NCI-H2196 treated with DMSO at 0.1 percent for 48 hours (cell line): ENCODE results near the gene MEAK7.

Experiments
- DNase-seq: peaks from one replicate; lab custom pipeline; 2025; ENCODE audit not compliant: unreplicated experiment; lab: John Stamatoyannopoulos, UW

Gene MEAK7

DNA sequence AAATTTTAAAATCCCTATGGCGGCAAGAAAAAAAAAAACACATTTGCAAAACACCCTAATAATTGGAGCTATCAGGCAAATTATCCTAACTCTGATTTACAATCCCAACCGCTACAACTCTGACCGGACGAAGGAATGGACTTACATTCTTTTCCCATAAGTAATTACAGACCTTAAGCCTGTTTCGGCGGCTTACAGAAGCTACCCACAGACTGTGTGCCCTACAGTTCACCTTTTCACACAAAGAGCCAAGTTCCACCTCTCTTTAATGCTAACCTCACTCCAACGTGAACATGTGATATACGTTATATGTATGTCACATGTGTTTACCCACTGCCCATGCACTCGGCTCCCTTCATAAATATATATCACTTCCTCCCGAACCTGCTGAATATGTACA, 8.7 kb upstream of the MEAK7 start:
- DNase-seq, result no peak

DNA sequence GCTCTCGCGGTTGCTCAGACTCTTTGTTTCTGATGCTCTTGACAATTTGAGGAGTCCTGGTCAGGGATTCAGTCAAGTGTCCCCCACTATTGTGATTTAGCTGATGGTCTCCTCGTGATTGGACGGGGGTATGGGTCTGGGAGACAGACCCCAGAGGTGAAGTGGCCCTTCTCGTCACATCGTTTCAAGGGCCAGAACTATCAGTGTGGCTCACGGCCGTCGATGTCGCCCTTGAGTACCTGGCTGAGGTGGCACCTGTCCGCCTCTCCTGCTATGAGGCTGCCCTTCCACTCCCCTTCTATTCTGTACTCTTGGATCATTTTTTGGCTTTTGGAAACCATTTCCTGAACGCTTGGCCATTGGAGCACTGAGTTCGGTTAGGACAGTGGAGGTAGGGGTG, 7.4 kb upstream of the MEAK7 start:
- no peak for DNase-seq

DNA sequence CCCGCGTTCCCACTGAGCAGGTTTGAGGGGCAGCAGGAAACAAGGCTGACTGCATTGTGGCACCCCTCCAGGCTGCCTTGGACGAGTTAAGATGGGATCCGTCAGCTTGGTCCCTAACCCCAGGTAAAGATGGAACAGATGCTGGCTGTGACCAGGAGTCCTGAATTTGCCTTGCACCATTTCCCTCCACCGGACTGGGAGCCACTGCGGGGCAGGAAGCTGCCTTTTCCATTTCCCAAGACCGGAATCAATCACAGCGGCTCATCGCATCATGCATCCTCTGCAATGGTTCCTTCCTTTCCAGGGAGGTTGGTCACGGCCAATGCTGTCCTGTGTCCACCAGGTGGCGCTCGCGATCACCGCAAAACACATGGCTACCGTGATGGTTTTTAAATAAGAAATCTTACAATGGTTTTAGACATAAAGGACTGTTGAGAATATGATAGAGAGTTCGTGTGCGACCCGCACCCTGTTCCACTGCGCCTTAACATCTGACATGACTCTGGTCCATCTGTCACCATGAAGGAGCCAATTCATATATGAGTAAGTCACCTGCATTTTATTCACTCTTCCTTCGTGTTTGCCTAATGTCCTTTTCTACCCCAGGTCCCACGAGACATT, 6.8 kb upstream of the MEAK7 start:
- peak; percentile 9 for DNase-seq

DNA sequence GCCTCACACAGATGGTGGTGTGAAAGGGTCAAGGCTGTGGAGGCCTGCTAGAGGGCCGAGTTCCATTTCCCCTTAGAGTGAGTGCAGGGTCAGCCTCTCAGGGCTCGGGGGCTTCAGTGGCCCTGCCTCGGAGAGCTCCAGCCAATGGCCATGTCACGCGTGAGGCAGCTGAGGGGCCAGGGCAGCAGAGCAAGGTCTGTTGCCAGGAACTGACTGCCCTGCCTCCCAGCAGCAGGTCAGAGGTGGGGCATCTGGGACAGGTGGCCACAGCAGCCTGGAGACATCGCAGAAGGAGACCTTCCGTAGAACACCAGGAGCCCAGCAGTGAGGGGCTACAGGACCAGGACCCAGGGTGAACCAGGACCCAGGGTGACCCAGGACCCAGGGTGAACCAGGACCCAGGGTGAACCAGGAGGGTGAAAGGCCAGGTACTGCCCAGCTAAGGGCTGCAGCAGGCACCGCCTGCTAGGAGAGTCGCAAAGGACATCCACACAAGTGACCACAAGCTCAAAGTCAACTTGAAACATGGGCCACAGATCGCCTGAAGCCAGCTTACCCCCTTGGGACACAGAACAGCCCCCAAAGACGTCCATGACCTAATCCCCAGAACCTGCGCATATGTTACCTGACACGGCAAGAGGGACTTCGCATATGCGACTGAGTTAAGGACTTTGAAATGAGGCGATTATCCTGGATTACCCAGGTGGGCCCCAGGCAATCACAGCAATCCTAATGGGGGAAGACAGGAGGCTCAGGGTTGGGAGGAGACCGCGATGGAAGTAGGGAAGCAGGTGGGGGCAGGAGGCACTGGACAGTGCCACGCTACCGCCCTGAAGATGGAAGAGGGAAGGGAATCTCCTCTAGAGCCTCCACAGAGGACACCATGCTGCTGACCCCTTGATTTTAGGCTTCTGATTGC, 4.8 kb upstream of the MEAK7 start:
- DNase-seq, result no peak

DNA sequence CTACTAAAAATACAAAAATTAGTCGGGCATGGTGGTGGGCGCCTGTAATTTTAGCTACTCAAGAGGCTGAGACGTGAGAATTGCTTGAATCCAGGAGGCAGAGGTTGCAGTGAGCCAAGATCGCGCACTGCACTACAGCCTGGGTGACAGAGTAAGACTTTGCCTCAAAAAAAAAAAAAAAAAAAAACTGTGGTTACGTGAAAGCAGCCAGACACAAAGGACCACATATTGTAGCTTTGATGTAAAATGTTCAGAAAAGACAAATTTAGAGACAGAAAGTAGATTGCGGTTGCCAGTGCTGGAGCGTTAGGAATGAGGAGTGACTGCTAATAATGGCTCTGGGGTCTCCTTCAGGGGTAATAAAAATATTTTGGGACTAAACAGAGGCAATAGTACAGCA, 4.0 kb upstream of the MEAK7 start:
- no peak for DNase-seq

DNA sequence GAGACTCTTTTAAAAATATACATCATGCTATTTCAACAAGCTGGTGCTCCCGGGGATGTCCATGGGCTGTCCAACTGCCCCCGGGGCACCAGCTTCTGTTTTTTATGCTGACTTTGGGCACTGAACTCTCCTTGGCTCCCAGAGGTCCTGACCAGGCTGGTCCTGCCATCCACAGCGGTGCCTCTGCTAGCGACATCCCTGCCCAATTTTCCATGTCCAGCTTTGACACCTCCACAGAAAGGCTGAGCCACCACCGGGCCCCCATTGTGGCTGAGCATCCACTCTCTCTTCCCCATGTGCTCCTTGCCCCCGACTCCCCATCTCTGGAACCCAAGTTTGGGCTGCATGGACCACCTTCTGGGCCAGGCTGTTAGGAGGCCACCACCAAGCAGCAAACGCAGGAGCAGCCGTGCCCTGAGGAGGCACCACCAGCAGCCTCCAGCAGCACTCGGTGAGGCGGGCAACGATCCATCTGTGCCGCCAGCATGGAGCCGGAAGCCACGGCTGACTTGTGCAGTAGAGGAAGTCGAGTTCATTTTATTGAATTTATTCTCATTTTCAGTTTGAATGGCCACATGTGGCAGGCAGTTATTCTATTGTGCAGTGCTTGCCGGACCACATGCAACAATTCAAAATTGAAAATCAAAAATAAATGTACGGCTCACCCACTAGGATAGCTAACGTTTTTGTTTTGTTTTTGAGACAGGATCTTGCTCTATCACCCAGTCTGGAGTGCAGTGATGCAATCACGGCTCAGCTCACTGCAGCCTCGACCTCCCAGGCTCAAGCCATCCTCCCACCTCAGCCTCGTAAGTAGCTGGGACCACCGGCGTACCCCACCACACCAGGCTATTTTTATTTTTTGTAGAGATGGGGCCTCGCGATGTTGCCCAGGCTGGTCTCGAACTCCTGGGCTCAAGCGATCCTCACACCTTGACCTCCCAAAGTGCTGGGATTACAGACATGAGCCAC, 2.8 kb upstream of the MEAK7 start:
- no peak for DNase-seq

DNA sequence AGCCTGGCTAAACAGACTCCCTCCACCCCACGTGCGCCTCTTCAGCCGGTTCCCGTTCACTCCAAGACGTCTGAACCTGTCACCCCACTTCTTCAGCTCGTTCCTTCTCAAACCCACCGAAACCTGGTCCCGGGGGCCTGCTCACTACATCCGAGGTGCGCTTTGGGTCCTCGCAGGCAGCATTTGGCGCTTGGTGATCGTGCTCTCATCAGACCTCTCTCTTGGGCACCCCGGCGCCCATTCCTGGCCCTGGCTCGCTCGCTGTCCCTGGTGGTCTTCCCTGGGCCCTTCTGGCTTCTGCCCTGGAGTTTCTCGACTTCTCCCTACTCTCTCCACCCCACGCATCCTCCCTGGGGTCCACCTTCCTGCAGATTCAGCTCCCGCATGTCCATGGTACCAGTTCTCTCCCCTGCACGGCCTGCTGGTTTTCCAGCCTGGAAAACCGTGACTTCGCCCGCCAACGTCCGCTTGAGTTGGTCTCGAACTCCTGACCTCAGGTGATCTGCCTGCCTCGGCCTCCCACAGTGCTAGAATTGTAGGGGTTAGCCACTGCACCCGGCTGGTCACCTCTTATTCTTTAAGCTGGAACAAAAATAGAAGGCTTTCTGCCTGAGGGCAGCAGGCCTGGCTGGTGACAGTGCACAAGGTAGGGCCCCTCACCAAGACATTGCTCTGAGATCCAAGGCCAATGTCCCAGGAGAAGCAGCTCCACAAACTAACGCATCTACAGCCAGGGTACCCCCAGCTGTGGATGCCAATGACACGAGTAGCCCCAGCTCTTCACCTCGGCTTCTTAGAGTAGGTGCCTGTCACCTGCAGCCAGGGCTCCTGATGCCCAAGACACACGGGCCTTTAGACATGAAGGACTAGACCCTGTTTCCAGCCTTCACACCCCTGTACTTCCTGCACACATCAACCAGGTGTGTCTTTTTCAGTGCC, 1.1 kb upstream of the MEAK7 start:
- no peak for DNase-seq

DNA sequence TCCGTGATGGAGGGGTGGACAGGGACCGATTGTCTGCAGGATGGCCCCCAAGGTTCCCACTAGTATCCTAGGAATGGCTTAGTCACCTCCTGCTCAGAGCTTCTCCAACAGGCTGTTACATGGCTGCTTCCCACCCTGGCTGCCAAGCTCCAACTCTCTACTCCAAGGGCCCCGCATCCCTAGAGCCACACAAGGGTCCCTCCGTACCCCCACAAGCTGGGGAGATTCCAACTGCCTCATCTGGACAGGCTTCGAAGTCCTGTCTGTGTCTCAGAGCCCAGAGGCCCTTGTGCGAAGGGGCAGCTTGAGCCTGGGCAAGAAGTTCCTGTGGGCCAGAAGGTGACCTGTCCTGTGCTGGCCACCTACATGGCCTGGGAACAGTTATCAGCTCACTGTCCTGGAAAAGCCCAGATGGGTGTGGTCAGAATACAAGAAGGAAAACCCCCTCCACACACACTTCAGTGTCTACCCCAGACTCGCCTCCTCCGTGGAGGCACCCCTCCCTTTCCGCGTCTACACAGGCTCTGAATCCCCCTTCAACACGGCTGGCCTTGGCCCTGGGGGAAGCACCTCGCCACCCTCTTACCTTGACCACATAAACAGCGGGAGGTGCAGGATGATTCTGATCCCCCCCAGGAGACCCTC, 586 bp downstream of the MEAK7 start:
- no peak for DNase-seq

DNA sequence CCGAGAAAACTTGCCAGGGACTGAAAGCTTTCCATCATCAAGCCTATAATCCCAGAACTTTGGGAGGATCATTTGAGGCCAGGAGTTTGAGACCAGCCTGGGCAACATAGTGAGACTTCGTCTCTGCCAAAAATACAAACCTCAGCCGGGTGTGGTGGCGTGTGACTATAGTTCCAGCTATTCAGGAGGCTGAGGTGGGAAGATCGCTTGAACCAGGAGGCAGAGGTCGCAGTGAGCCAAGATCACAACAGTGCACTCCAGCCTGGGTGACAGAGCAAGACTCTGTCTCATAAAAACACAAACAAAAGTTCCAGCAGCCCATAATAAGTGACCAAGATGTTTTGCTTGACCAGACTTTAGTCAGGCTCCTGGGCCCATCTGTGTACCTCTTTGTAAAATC, 1.9 kb downstream of the MEAK7 start:
- no peak for DNase-seq

DNA sequence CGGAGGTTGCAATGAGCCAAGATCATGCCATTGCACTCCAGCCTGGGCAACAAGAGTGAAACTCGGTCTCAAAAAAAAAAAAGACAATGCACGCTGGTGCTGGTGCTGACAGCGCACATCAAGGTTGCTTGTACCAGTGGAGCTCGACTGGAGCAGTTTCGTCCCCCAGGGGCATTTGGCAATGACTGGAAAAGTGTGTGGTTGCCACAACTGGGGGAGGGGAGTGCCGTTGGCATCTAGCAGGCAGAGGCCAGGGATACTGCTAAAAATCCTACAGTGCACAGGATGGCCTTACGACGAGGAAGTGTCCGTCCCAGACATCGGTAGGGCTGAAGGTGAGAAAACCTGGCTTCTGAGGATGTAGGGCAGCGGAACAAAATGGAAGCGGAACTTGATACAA, 2.4 kb downstream of the MEAK7 start:
- DNase-seq, result no peak

DNA sequence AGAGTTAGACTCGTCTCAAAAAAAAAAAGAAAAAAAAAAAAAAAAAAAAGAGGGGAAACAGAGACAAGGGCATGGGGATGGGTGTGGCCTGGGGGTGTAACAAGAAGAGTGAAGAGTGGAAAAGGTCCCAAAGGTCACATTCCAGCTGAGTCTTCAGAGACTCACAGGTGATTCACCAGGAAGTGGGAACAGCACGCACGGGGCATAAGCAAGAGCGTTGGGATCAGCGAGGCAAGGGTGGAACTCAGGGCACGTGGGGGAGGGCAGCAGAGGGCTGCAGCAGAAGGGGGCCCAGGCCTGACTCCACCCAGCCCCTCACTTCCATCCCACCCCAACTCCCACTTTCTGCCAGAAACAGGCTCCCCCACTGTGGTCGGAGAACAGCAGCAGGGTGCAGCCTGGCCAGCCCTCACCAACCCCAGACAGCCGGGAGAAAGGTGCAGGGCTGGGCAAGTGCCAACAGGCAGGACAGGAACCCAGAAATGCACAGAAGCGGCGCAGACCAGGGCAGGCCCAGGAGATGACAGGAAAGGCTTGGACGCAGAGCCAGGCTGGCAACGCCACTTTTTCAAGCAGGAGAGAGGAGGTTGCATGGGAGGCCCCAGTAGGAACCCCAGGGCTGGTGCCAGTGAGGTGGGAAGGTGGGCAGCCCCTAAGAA, 3.3 kb downstream of the MEAK7 start:
- no peak for DNase-seq

DNA sequence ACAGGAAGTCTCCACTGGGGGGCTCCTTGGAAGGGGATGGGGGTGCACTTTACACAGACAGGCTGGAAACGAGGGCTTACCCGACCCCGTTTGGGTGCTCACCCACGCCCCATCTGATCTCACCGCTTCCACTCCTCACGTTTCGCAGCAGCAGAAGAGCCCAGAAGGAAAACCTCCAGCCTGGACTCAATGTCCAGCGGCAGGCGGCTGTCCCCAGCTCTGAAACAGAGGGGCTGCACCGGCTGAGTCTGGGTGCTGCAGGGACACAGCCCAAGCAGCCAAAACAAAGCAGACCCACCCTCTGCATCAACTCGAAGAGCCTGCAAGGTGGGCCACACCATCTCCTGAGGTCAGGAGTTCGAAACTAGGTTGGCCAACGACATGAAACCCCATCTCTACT, 3.9 kb downstream of the MEAK7 start:
- DNase-seq, result no peak

DNA sequence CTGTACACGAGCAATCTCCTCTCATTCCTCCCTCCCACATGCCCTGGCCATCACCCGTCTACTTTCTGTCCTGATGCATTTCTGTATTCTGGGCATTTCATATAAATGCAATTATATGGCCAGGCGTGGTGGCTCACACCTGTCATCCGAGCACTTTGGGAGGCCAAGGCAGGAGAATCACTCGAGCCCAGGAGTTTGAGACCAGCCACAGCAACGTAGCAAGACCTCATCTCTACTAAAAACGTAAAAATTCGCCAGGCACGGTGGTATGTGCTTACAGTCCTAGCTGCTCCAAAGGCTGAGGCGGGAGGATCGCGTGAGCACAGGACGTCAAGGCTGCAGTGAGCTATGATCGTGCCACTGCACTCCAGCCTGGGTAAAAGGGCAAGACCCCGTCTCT, 4.8 kb downstream of the MEAK7 start:
- DNase-seq, result no peak

DNA sequence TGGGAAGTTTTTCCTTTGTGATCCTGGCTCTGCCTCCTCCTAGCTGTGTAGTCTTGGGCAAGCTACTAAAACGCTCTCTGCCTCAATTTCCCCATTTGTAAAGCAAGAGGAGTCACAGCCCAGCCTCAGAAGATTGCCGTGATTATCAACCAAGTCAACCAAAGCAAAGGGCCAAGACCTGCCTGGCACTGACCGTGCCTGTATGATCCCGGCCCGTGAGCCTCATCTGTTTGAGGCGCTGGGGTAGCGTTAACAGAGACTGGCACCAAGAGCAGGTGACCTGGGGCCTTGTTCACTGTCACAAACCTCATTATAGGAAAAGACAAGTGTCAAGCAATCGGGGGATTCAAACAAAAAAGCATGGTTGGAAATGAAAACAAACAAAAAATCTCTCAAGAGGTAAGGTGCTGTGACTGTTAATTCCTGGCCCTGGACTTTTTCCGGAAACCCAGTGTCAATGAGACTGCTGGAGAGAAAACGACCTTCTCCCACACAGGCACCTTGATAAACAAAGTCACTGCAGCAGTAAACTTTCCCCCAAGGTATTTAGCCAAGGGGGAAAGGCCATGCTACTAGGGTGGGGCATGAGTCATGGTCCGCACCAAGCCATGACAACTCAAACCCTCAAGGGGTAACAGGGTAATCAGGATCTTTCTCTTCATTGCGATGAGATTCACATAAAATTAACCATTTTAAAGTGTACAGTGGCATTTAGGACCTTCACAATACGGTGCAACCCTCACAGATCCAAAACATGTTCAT, 5.4 kb downstream of the MEAK7 start:
- DNase-seq, result no peak

DNA sequence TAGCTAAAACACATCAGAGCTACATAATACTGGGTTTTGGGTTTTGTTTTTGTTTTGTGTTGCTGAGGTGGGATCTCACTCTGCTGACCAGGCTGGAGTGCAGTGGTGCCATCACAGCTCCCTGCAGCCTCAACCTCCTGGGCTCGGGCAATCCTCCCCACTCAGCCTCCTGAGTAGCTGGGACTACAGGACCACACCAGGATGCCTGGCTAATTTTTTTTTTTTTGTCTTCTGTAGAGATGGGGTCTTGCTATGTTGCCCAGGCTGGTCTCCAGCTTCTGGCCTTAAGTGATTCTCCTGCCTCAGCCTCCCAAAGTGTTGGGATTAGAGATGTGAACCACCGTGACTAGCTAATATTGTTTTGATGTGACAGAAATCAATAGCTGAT, 6.2 kb downstream of the MEAK7 start:
- no peak for DNase-seq

DNA sequence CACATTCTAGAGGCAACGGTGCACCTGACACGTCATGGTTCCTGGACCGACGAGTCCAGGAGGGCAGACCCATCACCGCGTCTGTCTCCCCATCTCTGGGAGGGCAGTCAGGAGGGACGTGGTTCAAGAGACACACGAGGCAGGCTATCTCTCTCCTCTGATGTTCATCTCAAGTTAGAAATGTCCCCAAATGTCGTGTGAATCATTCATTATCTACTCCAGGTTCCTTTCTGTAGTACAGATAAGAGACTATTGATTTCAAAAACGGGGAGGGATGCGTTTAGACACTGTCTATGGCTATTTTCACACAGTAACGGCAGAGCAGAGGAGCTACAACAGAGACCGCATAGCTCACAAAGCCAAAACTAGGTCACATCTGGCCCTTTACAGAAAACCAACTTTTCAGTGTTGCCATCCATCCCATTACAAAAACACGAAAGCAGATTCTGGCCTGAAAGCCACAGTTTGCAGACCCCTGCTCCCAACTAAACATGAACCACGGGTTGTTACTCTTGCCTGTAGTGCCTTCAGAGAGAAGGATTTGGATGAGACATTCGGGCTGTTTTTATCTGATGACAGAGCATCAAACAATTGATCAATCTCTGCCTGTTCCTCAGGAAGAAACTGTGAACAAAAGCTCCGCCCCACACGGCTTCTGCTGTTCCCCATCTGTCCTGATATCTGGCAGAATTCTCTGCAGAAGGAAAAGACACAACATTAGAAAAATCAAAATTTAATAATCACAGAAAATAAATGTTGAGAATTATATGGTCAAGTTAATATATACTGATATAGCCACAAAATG, 6.8 kb downstream of the MEAK7 start:
- DNase-seq, result no peak

DNA sequence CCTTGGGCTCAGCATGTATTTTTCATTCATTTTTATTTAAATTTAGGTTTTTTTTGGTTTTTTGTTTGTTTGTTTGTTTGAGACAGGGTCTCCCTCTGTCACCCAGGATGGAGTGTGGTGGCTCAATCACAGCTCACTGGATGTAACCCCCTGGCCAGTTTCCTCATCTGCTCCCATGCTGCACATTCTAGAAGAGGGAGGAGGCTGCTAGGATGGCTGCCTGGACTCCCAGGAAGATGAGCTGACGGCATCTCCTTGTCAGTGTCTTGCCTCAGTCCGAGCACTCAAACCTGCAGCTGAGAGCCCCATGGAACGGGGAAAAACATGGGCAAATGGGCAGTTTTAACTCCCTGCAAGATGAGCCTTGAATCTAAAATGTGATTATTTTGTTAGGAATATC, 7.5 kb downstream of the MEAK7 start:
- no peak for DNase-seq

DNA sequence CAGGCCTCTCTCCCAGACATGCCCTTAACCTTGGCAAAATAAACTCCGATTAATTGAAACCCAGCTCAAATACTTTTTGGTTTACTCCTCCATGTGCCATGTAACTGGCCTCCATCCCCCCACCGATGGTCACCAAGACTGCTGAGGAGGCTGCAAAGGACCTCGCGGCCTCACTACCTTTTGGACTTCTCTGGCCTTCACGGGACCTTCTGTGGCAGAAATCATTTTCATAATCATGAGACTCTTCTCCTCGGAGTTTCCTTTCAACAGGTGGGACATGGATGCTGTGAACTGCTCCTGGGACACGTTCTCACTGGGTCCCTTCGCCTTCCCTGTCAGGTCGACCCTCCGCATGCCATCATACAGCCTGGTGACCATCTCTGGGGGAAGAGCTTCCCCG, 9.0 kb downstream of the MEAK7 start:
- no peak for DNase-seq
